Stimulated activated CD4-positive, alpha-beta T cell treated with anti-CD3 and anti-CD28 coated beads, Interleukin-2, amount 100 ng/mL, for 24 hours (primary cell): ENCODE data around the gene RHBDL3.
"Not testable (repeated sequence)": the region's sequence is repeated elsewhere in the genome, so short reads cannot be mapped to it uniquely, and the experiment has no call there.

Experiments used
- DNase-seq, 2 donors: peaks; one replicate each; pipeline ENCODE4 v3.0.0-alpha.2; 2020

The RHBDL3 gene

GRCh38 chr17:32331243-32332040, 65.8 kb downstream of the RHBDL3 start:
- no peak for DNase-seq

- DNase-seq = no peak
Observed at GRCh38 chr17:32333187-32333586, 67.6 kb downstream of the RHBDL3 start.

DNA sequence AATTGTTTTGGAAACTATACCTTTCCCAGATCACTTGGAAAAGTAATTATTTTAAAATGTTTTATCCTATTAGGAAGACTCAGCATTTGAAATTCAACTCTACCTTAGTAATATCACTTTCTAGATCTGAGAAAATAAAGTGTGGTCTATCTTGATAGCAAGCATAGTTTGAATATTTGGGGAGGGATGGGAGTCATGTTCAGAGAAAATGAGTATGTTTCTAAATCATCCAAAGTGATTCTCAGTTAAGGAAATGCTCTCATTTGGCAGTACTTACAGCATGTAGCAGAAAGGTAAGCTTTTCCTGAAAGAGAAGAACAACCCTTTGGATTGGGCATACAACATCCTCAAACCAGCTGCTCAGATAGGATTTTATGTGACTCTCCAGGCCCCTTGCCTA, 69.4 kb downstream of the RHBDL3 start:
- DNase-seq = no peak

- no peak for DNase-seq
Observed at GRCh38 chr17:32335687-32336086, 70.1 kb downstream of the RHBDL3 start.

- DNase-seq = peak; percentile 43 to 48
Observed at GRCh38 chr17:32341141-32341856, 75.7 kb downstream of the RHBDL3 start.

DNA sequence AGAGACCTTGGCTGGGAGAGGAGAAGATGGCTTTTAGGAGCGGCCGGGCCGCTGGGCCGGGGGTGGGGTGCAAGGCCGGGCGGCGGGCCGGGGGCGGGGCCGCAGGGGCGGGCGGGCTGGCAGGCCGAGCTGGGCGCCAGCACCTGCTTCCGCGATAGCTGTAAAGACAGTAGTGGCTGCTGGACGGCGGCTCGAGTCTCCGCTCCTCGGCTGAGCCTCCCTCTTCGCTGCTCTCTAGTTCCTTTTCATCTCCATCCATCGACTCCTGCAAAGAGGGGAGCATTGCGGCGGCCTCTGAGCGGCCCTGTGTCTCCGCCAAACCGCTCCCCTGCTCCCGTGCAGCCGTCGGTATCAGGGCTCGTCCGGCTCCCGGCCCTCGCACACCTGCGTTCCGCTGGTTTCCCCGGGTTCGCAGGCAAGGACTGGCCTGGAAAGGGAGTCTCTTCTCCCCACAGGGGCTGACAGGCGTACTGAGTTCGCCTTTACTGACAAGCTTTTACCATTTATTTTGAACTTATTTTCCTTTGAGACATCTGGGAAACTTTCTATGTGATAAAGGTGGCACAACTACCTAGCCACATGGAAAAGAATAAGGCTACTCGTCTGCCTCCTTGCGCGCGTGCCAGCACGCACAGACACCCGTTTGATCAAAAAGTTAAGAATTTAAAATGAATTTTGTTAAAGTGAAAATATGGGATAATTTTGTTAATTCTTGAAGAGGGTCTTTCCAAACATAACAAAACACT, 76.4 kb downstream of the RHBDL3 start, which contains the start of gene C17orf75:
TSS of gene C17orf75 (minus strand) at position 317 of the 746 bp plus-strand sequence. CDS start at position 283, 34 bp downstream.
- DNase-seq = peak; percentile 86 to 87

DNA sequence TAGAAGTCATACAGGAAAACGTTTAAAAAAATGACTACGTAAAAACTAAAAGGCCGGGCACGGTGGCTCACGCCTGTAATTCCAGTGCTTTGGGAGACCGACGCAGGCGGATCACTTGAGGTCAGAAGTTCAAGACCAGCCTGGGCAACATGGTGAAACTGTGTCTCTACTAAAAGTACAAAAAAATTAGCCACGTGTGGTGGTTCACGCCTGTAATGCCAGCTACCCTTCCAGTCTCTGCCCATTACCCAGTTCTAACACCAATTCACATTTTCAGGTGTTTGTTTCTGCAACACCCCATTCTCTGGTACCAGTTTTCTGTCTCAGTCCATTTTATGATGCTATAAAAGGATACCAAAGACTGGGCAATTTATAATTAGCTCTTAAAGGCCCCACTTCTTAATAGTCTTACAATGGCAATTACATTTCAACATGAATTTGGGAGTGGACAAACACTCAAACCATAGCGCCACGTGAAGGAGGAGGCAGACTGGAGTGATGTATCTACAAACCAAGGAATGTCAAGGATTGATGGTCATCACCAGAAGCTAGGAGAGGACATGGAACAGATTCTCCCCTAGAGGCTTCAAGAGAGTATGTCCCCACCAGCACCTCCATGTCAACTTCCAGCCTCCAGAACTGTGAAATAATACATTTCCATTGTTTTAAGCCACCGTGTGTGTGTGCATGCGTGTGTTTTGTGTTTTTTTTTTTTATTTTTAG, 77.1 kb downstream of the RHBDL3 start:
- DNase-seq = no peak

- DNase-seq = no peak
Observed at GRCh38 chr17:32345951-32346600, 80.4 kb downstream of the RHBDL3 start.

DNA sequence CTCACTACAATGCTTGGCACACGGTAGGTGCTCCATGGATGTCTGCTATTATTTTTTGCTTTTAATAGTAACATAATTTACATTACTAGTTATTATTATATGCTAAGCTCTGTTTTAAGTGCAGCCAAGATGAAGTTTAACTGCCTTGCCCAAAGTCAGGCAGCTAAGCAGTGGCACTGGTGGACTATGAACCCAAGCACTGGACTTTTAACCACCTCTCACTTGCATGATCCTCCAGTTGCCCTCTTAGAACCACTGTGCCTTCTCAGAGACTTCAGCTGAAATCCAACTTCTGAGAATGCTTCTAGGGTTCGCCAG, 82.8 kb downstream of the RHBDL3 start:
- no peak for DNase-seq

DNA sequence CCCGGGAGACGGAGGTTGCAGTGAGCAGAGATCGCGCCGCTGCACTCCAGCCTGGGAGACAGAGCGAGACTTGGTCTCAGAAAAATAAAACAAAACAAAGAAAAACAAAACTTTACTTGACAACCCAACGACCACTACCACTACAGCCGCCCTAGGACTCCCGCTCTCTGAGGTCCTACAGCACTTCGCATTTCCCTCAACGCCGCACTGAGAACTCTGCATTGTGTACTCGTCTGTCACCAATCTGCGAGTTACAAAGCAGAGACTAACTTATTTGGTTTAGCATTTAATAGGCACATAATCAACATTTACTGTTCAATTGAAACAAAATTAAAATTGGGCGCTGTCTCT, 83.8 kb downstream of the RHBDL3 start:
- DNase-seq = peak; percentile 17 to 39

GRCh38 chr17:32349854-32350665, 84.4 kb downstream of the RHBDL3 start, which contains the start of gene ZNF207:
Gene ZNF207, plus strand, starts transcription at chr17:32350157. Its CDS starts 129 bp downstream, at chr17:32350286.
- peak; percentile 95 for DNase-seq

DNA sequence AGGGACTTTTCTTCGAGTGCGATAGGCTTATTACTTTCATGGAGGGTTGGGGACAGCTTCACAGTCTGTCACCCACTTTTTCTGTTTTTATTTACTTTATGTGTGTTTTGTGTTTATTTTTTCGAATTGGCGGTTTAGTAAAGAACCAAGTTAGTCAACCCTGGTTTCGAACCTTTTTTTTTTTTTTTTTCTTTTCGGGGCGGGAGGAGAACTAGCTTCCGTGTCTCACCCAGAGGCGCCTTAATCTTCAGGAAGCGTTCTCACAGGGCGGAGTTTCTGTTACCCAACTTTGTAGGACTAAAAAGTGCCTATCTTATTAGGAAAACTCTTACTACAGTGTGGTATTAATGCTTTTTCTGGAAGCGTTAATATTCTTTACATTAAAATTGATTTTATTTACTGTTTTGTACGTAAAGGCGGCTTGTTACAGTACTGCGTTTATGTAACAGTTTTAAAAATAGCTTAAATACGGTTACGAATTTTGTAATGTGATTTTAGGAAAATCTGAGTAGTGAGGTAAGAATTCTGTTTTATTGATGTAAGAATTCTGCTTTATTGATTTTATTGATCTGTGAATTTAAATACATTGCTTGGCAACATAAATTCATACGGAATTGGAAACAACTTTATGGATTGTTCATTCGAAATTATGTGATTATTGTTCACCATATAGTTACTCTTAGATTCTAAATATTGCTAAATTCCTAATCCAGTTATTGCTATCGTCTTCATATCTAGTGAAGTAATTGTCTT, 85.2 kb downstream of the RHBDL3 start:
- peak; percentile 31 to 44 for DNase-seq

DNA sequence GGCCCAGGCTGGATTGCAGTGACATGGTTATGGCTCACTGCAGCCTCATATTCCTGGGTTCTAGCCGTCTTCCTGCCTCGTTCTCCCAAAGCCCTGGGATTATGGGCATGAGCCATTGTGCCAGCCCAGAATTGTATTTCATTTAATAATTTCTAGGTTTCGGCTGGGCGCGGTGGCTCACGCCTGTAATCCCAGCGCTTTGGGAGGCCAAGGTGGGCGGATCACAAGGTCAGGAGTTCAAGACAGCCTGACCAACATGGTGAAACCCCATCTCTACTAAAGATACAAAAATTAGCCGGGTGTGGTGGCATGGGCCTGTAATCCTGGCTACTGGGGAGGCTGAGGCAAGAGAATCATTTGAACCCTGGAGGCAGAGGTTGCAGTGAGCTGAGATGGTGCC, 87.1 kb downstream of the RHBDL3 start:
- not testable (repeated sequence) for DNase-seq

DNA sequence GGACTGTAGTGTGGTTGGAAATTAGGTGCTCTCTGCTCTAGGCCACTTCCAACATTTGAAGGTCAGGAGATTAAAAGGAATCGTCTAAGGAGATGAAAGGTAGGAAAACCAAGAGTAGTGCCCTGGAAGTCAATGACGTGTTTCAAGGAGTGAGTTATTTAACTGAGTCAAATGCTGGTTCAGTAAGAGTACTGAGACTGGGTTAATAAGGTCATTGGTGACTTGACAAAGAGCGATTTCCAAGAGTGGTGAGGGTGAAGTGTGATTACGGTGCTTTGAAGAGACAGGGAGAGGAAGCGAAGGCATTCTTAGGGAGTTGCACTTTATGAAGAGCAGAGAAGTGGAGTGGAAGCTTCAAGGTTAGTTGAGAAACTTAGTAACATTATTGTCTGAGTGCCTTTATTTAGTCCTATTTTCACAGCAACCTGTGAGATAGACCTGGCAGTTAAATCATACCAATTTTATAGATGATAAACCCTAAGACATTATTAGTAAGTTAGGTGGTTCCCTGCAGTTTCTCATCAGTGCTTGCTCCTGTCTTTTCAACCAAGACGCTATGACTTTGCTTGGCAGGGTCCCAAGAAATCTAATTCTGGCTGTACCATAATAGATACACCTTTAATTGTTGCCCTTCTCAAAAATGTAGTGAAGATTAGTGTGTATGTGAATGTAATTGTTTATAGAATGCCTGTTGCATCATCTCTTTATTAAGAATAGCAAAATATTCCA, 90.2 kb downstream of the RHBDL3 start:
- no peak for DNase-seq

DNA sequence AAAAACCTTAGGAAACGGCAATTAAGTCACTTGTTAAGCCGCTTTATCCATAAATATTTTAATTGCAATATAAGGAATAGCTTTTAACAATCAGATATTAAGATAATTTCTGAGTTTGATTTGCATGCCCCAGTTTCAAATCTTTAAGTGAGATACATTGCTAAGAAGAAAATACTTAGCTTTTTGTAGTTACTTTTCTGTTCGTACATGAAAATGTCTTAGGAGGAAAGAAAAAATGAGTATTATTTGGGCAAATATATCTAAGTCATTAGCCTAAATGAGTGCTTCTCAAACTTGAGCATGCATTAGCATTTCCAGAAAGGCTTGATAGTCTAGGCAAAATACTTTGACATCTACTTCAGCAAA, 90.7 kb downstream of the RHBDL3 start:
- DNase-seq = no peak

DNA sequence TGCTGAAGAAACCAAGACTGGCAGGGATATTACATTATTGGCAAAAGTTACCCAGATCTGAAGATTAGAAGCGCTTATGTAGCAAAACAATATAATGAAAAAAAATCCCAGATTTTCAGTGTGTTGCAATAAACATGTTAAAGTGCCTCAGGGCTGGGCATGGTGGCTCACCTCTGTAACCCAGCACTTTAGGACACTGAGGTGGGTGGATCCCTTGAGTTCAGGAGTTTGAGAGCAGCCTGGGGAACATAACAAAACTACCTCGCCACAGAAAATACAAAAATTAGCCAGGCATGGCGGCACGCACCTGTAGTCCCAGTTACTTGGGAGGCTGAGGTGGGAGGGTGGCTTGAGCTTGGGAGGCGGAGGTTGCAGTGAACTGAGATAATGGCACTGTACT, 91.1 kb downstream of the RHBDL3 start:
- DNase-seq = no peak

DNA sequence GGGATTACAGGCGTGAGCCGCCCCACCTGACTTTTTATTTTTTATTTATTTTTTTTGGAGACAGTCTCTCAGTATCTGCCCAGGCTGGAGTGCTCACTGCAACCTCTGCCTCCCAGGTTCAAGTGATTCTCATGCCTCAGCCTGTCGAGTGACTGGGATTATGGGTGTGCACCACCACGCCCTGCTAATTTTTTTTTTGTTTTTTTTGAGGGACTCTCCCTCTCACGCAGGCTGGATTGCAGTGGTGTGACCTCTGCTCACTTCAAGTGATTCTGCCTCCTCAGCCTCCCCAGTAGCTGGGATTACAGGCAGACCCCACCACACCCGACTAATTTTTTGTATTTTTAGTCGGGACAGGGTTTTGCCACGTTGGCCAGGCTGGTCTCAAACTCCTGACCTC, 92.0 kb downstream of the RHBDL3 start:
- no peak for DNase-seq

DNA sequence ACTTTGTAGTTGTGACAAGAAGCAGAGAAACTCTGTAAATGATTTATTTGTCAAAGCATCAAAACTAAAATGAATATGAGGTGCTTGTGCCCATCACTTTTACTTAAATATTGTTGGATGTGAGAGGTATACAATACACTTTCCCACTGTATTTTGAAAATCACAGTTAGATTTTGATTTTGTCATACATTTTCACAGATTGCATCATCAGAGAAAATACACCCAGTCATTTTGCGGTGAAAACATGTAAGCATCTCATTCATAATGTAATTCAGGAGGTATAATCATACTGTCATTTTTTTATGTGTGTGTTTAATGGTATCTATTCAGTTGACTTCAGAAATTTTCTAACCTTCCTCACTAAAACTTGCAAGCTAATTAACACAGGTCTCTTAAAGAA, 95.6 kb downstream of the RHBDL3 start:
- no peak for DNase-seq

- DNase-seq = no peak
Observed at GRCh38 chr17:32370426-32370825, 104.8 kb downstream of the RHBDL3 start.
